Osteocyte (in vitro differentiated cells): Measurements from ENCODE around the gene GAL3ST1. TPM values are rescaled to one million over a fixed set of nuclear protein-coding genes. Genes with fewer than 3 reads are reported as not detected.

ENCODE experiments used
- DNase-seq: peaks from one replicate; pipeline ENCODE4 v3.0.0; 2021; ENCODE audit warnings: mixed read lengths; ENCODE audit not compliant: unreplicated experiment; ENCODE audit errors: extremely low spot score
- H3K27ac Mint-ChIP-seq: one replicate; pipeline ENCODE4 v1.8.0; 2021; ENCODE audit warnings: mild to moderate bottlenecking, mixed read lengths; ENCODE audit not compliant: unreplicated experiment
- H3K27me3 Mint-ChIP-seq: one replicate; pipeline ENCODE4 v1.8.0; 2021; ENCODE audit warnings: mixed read lengths; ENCODE audit not compliant: unreplicated experiment
- H3K36me3 Mint-ChIP-seq: one replicate; pipeline ENCODE4 v1.8.0; 2021; ENCODE audit warnings: mixed read lengths; ENCODE audit not compliant: unreplicated experiment
- H3K4me1 Mint-ChIP-seq: one replicate; pipeline ENCODE4 v1.8.0; 2021; ENCODE audit warnings: mixed read lengths; ENCODE audit not compliant: unreplicated experiment
- H3K4me3 Mint-ChIP-seq: one replicate; pipeline ENCODE4 v1.8.0; 2021; ENCODE audit warnings: mild to moderate bottlenecking, moderate library complexity, mixed read lengths; ENCODE audit not compliant: unreplicated experiment
- H3K9me3 Mint-ChIP-seq: one replicate; pipeline ENCODE4 v1.8.0; 2021; ENCODE audit warnings: mixed read lengths; ENCODE audit not compliant: unreplicated experiment
- total RNA-seq: library from RNA; stranded (reverse); gene quantifications from 2 replicates; pipeline ENCODE4 v1.2.1, GENCODE V29; 2021
- TF ChIP-seq, protein P1 (sequence below): fragments of 200-600 bp; sonication (generic); IDR thresholded peaks from 2 replicates; pipeline ENCODE4 v1.5.0; 2021; ENCODE audit warnings: antibody characterized with exemption, mild to moderate bottlenecking, moderate library complexity

Gene GAL3ST1
- total RNA-seq, 1 donor from 2014 or later: 0.46 TPM

- TF ChIP-seq, protein P1, sequence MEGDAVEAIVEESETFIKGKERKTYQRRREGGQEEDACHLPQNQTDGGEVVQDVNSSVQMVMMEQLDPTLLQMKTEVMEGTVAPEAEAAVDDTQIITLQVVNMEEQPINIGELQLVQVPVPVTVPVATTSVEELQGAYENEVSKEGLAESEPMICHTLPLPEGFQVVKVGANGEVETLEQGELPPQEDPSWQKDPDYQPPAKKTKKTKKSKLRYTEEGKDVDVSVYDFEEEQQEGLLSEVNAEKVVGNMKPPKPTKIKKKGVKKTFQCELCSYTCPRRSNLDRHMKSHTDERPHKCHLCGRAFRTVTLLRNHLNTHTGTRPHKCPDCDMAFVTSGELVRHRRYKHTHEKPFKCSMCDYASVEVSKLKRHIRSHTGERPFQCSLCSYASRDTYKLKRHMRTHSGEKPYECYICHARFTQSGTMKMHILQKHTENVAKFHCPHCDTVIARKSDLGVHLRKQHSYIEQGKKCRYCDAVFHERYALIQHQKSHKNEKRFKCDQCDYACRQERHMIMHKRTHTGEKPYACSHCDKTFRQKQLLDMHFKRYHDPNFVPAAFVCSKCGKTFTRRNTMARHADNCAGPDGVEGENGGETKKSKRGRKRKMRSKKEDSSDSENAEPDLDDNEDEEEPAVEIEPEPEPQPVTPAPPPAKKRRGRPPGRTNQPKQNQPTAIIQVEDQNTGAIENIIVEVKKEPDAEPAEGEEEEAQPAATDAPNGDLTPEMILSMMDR: no peak
- Mint-ChIP-seq H3K4me1 (peaks cover 10% of the 10 kb centered on the region), H3K36me3 (peaks cover 40% of the 10 kb centered on the region), H3K9me3 (no peaks in the 10 kb centered on the region), H3K27me3 (peaks cover 6% of the 10 kb centered on the region), H3K27ac (no peak overlapping the region), H3K4me3 (no peak overlapping the region)
- no peak for DNase-seq
Measured at GRCh38 chr22:30578481-30578880, 4.0 kb upstream of the GAL3ST1 start.

DNA sequence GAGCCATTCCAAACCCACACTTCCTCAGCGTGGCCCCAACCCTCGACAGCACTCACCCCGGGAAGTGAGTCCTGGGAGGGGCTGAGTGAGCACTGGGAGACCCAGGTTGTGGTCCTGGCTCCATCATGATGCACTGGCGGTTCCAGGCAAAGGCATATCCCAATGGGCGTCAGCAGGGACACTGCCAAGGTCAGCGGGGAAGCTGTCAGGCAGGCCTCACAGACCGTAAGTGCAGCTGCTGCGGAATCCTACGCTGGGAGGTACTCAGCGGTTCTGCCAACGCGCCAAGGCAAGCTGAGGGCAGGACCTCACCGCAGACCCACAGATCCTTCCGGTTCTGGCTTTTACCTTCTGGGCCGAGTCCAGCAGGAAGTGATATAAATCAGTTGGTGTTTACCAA lies 1.4 kb upstream of the GAL3ST1 start:
- Mint-ChIP-seq H3K4me3 (no peak overlapping the region), H3K4me1 (peaks cover 10% of the 10 kb centered on the region), H3K9me3 (no peaks in the 10 kb centered on the region), H3K27me3 (peaks cover 16% of the 10 kb centered on the region), H3K36me3 (peaks cover 38% of the 10 kb centered on the region), H3K27ac (no peak overlapping the region)
- no peak for DNase-seq
- TF ChIP-seq, protein P1: no peak

DNA sequence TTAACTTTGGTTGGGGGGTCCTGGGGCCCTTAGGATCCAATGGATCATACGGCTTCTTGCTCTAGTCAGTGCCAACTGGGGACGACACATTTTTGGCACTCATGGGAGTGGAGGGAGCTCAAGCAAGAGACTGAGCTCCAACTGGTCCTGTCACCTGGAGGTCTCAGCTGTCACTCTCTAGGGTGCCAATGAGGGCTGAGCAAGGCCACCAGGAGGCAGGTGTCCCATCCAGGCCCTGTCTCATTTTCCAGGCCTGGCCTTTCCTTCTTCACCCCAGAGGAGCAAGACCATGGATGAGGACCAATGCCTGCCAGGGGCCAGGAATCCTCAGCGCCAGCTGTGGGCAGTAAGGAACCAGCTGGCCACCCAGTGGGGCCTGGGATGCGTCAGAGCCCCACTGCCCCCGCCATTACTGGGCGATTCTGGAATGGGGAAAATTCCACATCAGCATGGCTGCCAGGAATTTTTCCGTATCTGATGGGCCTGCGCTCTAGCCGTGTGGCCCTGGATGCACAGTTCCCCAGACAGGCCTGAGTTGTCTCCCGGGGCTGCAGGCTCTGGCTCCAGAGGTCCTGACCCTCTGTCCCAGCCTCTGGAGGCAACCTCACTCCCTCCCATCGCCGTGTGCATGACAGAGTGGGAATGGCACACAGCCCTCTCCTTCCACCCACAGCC lies 669 bp upstream of the GAL3ST1 start:
- H3K27ac Mint-ChIP-seq: no peak overlapping the region
- peaks cover 32% of the 10 kb centered on the region for H3K36me3 Mint-ChIP-seq
- H3K4me3 Mint-ChIP-seq: peak overlapping the region; percentile 59
- peaks cover 17% of the 10 kb centered on the region for H3K27me3 Mint-ChIP-seq
- no peaks in the 10 kb centered on the region for H3K9me3 Mint-ChIP-seq
- TF ChIP-seq, protein P1: no peak
- H3K4me1 Mint-ChIP-seq: peaks cover 10% of the 10 kb centered on the region
- DNase-seq: no peak

DNA sequence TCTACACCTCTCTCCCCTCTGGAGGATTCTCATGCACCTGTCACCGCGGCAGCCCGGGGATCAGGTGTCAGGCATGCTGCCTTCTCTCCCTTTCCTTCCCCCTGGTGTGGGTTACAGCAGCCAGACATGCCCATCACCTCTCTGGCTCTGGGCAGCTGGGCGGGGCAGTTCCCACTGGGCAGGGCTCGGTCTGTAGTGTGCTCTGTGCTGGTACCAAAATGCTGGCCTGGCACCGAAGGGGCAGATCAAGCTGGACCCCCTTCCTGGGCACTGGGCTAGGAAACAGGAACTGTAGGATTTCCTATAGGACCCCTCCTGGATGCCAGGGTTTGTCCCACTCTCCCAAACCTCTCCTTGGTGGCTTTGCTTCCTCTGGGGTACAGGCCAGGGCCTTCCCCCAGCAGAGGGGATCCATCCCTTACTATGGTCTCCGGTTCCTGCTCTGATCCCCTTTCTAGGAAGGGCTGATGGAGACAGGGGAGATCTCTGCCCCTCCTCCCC lies 821 bp downstream of the GAL3ST1 start:
- TF ChIP-seq, protein P1: no peak
- no peak for DNase-seq
- Mint-ChIP-seq H3K4me3 (no peak overlapping the region), H3K27me3 (peaks cover 20% of the 10 kb centered on the region), H3K4me1 (peaks cover 10% of the 10 kb centered on the region), H3K36me3 (peaks cover 18% of the 10 kb centered on the region), H3K9me3 (no peaks in the 10 kb centered on the region), H3K27ac (no peak overlapping the region)

DNA sequence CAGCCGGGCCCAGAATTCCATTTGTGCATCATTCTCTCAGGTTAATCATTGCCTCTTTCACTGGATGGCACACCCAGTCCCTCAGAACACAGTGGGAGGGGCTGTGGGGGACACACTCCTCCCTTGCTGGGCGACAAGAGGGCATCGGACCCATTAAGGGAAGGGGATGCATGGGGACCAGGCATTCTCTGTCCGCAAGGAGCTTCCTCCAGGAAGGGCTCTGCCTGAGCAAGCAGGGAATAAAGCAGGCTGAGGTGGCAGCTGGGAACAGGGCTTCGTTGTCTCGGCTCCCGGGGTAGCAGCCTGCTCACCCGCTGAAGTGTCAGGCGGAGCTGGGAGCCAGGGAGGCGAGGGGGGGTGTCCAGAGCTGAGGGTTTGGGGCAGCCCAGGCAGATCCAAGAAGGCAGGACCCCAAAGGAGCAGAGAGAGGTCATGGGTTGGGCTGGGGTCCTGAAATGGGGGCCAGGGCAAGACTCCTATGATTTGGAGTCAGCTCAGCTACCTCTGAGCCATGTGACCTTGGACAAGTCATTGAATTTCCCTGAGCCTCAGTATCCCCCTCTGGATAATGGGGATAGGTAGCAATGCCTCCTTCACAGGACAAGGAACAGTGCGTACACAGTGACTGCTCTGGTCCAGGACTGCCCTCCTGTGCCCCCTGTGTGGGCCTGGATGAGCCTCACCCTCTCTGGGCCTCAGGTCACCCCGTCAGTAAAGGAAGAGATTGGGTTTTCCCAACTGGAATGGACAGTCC lies 1.4 kb downstream of the GAL3ST1 start:
- Mint-ChIP-seq H3K36me3 (peaks cover 17% of the 10 kb centered on the region), H3K27me3 (peaks cover 26% of the 10 kb centered on the region), H3K4me3 (no peak overlapping the region), H3K27ac (no peak overlapping the region), H3K9me3 (no peaks in the 10 kb centered on the region), H3K4me1 (peaks cover 10% of the 10 kb centered on the region)
- no peak for DNase-seq
- TF ChIP-seq, protein P1: no peak
